ENCODE measurements around the gene GFM1.

GFM1 gene
- long read RNA-seq, transcript GFM1-210 (18 exons, 3,721 nt): major isoform, 356 of 465 reads
- long read RNA-seq, transcript GFM1-201 (19 exons, 3,453 nt): minor isoform, 48 of 465 reads
- long read RNA-seq, partial matches to known transcripts: 24 of 465 reads
- long read RNA-seq, other reads (novel, unspliced or antisense): 37 of 465 reads

DNA sequence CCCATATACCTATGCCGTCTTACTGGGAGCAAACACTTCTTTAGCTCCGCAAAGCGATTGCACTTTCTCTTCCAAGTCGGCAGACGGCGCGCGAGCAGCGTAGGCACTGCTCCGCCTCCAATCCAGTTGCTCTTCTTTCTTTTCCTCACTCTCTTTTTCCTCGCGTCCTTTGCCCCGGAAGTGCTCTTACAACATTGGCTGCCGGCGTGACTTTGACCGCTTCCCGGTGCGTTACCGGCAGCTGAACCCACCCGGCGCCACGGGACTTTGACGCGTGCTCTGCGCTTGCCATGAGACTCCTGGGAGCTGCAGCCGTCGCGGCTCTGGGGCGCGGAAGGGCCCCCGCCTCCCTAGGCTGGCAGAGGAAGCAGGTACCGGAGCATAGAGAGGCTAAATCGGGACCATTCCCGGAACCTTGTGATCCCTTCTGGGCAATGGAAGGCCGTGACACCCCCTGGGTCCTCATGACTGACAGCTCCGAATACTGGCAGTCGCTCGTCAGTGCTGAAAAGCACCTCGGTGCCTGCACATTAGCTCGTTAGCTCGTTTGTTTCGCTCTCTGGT lies at the start of gene GFM1:
GFM1 (plus strand) TSS at position 183 of the 564 bp plus-strand sequence; CDS start at position 291, 108 bp downstream.
- H3K4me3 ChIP-seq (replicated peaks; ENCODE audit: insufficient read depth, low read length): peak within 1 kb of the TSS; percentile 86
- H3K27me3 ChIP-seq (ENCODE audit: insufficient read depth, poor library complexity, severe bottlenecking): no peaks in the 10 kb centered on the region
- peak within 1 kb of the TSS; percentile 83 for H3K27ac ChIP-seq (replicated peaks)
- TF ChIP-seq POLR2AphosphoS5 (IDR thresholded peaks at IDR 0.05; ENCODE audit: low read depth): peak; percentile 89; the same call in 1 of the 2 replicates
- peak; percentile 67 for TF ChIP-seq REST (IDR thresholded peaks at IDR 0.05; ENCODE audit: insufficient replicate concordance, low read depth)
- TF ChIP-seq GABPA (IDR thresholded peaks at IDR 0.05; ENCODE audit: low read depth): peak; percentile 96
- peak; percentile 99 for TF ChIP-seq CTCF (IDR thresholded peaks at IDR 0.05; ENCODE audit: insufficient read depth, low read length)
- peak; percentile 14; the same call in 1 of the 2 replicates for TF ChIP-seq SPI1 (IDR thresholded peaks at IDR 0.05; ENCODE audit: borderline replicate concordance, low read depth)
- peak; percentile 86 to 94 for DNase-seq (ENCODE audit: low read depth in 1 of 2, low spot score in 1 of 2)

DNA sequence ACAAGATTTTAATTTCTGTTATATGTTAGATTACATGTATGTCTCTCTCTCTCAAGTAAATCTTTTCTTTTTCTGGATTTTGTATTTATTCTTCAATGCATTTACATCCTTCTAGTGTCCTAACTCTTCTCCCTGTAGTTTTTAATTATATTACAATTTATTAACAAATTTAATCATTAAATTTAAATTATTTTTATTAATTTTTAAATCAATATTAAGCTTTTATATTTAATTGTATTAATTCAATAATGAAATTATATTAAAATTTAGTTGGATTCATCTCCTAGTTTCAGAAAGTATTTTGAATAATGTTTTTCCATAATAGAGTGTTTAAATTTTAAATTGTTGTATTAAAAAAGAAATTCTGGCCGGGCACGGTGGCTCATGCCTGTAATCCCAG lies 43.5 kb upstream of the GFM1 start:
- Histone ChIP-seq H3K27me3 (ENCODE audit: insufficient read depth, poor library complexity, severe bottlenecking) (no peaks in the 10 kb centered on the region), H3K4me3 (replicated peaks; ENCODE audit: insufficient read depth, low read length) (no peak overlapping the region), H3K27ac (replicated peaks) (no peak overlapping the region)
- TF ChIP-seq CTCF (IDR thresholded peaks at IDR 0.05; ENCODE audit: insufficient read depth, low read length): no peak
- TF ChIP-seq REST (IDR thresholded peaks at IDR 0.05; ENCODE audit: insufficient replicate concordance, low read depth): no peak
- no peak for TF ChIP-seq SPI1 (IDR thresholded peaks at IDR 0.05; ENCODE audit: borderline replicate concordance, low read depth)
- TF ChIP-seq GABPA (IDR thresholded peaks at IDR 0.05; ENCODE audit: low read depth): no peak
- no peak for TF ChIP-seq POLR2AphosphoS5 (IDR thresholded peaks at IDR 0.05; ENCODE audit: low read depth)
- no peak for DNase-seq (ENCODE audit: low read depth in 1 of 2, low spot score in 1 of 2)

DNA sequence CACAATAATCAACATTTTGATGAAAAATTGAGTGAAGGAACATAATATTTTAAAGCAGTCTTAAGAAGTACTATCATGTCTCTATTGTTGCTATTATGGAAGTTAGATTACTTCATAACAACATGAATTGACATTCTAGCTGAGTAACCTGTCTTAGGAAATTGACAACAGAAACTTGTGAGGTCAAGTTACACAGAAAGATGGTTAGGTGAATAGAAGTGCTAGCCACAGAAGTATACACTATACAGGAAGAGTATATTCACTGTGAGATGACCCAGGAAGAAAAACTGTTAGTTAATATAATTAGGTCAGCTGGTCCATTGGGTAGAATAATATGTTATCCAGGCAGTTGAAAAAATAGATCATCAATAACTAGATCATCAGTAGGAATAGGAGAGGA lies 42.1 kb upstream of the GFM1 start:
- TF ChIP-seq GABPA (IDR thresholded peaks at IDR 0.05; ENCODE audit: low read depth) (no peak), CTCF (IDR thresholded peaks at IDR 0.05; ENCODE audit: insufficient read depth, low read length) (no peak), POLR2AphosphoS5 (IDR thresholded peaks at IDR 0.05; ENCODE audit: low read depth) (no peak), REST (IDR thresholded peaks at IDR 0.05; ENCODE audit: insufficient replicate concordance, low read depth) (no peak), SPI1 (IDR thresholded peaks at IDR 0.05; ENCODE audit: borderline replicate concordance, low read depth) (no peak)
- Histone ChIP-seq H3K27me3 (ENCODE audit: insufficient read depth, poor library complexity, severe bottlenecking) (no peaks in the 10 kb centered on the region), H3K4me3 (replicated peaks; ENCODE audit: insufficient read depth, low read length) (no peak overlapping the region), H3K27ac (replicated peaks) (no peak overlapping the region)
- no peak for DNase-seq (ENCODE audit: low read depth in 1 of 2, low spot score in 1 of 2)

All from HL-60 (cell line).